NCI-H2227 treated with DMSO at 0.1 percent for 48 hours (cell line): ENCODE measurements around the gene SPACA9.

Experiments used
- DNase-seq: peaks from one replicate; lab custom pipeline; 2025; lab: John Stamatoyannopoulos, UW

SPACA9 gene

DNA sequence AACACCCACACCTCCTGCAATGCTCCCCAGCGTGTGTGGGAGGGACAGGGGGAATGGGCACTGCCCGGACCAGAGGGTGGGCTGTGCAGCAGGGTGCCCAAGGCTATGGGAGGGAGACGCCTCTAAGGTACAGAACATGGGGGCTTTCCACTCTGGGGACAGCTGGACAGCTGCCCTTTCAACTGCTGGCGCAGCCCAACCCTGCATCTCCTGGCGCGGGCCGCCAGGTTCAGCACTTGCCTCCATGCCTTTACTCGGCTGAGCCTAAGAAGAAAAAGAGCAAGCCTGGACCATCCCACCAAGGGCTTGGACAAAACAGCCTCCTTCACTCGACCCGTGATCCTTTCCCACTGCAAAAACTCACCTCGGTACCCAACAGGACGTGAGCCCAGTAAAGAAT, 15.6 kb upstream of the SPACA9 start:
- DNase-seq: no peak

DNA sequence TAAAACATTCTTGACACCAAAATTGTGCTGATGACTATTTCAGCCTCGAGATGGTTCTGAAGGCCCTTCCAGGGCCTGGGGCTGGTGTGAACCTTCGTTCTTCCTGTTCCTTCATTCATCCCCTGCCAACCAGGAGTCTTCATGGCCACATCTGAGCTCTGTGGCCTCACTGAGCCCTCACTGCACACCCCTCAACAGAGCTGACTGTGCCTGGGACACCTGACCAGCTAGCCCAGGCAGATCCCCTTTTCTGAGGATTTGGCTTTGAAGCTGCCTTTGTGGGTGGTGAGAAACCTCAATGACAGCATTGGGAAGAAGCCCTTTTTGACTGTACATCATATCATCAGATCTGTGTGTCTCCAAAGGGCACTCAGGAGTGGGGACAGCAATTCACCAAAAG, 14.4 kb upstream of the SPACA9 start:
- DNase-seq: no peak

DNA sequence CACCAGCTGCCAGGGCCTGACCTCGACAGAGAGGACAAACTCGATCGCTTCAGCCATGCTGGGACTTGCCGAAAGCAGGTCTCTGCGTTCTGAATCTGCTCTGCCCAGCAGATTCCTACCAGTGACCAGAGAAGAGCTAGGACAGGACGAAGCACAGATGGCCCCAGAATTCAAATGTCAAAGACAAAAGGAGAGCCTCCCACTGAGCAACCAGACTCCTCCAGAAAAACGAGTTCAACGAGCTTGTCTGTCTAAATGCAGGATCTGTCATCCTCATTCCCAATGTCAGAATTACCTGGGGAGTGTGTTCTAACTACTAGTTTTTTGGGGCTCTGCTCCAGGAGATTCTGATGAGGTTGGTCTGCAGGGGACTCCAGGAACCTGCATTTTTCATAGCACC, 14.0 kb upstream of the SPACA9 start:
- DNase-seq: no peak

DNA sequence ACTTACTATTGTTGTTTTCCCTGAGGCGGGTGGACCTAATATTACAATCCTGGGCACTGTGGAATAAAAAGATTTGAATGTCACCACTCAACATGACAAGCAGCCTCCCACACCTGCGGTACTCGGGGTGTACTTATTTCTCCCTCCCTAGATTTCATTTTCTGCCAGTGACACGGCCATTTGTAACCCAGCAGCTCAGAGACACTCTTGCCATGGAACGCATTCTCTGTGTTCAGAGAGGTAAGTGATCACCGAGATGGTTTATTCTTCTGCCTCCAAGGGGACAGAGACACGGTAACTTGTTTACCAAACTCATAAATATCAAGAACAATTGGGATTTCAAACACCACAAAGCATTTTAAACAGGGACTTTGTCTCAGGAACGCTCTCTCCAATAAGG, 11.8 kb upstream of the SPACA9 start:
- no peak for DNase-seq

DNA sequence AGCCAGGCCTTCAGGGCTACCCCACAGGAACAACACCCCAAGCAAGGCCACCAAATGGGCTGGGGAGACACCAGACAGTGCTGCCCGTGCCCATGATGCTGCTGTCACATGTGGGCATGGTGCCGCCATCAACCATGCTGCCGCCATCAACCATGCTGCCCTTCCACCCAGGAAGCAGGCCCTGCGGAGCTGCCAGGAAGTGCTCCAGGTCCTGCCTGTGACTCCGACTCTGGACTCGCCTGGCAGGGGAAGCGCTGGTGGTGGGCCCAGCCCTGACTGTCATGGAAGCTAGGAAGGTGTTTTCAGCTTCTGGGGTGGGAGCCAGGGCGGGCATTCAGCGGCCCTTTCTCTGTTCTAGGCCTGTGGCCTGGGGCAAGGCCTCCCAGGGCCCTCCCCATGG, 9.4 kb upstream of the SPACA9 start:
- DNase-seq: no peak

DNA sequence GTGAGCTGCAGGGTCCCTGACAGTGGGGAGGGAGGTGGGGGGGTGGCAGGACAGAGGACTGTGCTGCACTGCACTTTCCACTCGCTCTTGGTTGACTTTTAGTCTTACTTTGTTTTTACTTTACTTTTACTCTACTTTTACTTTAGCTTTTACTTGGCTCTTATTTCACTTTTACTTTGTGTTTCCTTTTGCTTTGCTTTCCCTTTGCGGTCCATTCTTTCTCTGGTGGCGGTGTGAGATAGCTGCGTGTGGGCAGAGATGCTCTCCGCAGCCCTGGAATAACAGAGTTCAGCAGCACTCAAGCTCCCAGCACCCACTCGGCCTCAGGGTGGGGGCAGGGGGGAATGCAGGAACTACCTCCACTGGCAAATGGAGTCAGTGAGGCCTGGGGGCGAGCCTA, 5.3 kb upstream of the SPACA9 start:
- DNase-seq: no peak

DNA sequence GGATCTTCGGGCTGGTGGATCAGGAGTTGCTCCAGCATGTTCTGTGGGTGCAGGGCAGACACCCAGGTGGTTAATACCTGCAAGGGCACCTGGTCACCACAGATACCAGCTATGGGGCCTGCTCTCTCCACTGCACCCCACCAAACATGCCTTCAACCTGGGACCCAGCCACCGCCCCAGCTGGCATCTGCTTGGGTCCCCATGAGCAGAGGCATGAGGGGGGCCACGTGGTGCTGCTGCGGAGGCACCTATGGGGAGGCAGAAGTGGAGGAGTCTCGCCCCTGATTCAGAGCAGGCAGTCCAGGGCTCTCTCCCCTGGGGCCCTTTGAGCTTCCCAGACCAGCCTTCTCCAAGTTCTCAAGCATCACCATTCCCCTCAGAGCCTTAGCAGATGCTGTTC, 3.5 kb upstream of the SPACA9 start:
- no peak for DNase-seq

DNA sequence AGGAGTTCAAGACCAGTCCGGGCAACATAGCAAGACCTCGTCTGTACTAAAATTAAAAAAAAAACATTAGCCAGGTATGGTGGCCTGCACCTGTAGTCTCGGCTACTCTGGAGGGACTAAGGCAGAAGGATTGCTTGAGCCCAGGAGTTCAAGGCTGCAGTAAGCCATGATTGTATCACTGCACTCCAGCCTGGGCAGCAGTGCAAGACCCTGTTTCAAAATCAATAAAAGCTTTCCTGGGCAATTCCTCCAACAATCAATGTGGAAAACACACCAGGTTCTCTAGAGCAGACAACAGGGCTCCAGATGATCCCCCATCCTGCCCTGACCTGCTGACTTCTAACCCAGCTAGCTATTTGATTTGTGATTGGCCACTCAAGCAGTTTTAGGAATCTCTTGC, 1.8 kb upstream of the SPACA9 start:
- DNase-seq: no peak

DNA sequence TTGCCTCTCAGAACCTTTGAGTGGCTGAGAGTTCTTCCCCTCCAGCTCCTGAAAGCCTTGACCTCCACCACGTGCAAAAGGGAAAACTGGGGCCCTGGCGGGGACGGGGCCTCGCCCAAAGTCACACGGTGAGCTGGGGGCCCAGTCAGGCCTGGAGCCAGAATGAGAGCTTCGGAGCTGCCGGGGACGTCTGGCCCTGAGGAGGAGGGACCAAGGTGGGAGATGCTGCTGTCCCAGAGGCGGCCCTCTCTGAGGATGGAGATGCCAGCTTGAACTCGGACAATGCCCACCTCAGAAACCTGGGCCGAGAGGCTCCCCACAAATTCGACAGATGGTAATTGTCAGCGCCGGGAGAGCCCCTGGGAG, 1.3 kb upstream of the SPACA9 start:
- no peak for DNase-seq

DNA sequence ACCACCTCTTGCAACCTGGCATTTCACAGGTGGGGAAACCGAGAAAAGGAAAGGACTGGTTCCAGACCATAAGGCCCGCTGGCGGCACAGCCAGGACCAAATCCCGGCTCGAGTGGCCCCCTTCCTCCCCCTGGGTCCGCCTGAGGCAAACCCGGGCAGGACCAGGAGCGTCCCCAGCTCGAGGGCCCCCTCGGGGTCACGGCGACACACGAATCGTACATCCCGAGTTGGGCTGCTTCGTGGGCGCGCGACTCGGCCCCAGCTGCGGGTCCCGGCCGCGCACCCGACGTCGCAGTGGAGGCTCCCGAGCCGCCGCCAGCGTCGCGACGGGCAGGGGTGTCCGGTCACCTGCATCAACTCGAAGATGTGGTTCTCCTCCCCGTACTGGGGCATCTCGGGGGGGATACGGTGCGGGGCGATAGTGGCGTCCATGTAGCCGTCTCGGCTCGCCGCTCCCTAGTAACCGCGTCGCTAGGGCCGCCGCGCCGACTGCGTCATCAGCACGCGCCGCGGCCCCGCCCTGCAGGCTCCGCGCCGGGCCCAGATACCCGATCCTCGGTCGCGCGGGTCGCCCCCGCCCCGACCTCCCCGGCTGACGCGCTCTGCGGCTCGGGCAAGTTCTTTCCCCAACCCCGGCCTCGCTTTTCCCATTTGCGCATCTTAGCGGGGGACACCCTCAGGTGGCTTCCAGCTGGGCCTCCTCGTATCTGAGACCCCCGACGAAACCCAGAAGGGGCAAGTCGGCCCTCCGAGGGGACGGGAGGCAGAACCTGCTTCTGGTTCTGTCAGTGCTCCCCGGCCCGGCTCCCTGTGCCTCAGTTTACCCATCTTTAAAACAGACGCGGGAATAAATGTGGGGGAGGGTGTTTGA, 639 bp upstream of the SPACA9 start, which contains the start of gene AK8:
Gene AK8, minus strand, starts transcription at position 461 of the 871 bp plus-strand sequence. Its CDS starts 29 bp downstream, at position 432.
- DNase-seq: peak; percentile 4

DNA sequence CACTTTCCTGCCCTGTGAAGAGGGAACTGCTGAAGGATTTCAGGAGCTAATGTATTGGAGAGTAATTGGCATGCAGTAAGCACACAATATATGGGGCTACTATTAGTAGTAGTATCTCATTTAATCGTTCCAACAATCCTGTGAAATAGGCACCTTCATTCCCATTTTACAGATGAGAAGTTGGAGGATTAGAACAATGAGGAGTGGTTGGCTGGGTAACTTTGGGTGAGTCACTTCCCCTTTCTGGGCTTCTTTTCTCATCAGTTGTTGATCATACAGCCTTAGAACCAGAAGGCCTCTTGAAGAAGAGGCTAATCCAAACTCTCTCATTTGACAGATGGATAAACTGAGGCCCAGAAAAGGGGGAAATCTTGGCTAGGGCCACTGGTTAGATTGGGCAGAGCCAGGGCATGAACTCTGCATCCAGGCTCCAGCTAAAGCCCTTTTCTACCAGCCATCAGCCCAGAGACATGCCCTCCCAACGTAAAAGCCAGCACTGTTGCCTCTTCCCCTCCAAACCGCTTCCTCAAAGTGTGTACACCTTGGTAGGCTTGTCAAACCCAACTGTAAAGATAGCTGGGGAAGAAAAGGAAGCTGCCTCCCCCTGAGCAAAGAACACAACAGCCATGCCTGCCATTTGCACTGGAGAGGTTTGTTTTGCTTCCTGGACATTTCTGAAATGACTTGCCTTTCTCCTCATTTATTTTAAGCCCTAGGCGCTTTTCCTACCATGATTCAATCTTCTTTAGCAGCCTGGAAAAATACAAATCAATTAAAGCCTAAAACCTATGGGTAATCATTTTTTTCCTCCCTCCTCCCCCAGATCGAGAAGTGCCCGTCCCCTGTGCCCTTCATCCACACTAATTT, 992 bp downstream of the SPACA9 start:
- DNase-seq: no peak

DNA sequence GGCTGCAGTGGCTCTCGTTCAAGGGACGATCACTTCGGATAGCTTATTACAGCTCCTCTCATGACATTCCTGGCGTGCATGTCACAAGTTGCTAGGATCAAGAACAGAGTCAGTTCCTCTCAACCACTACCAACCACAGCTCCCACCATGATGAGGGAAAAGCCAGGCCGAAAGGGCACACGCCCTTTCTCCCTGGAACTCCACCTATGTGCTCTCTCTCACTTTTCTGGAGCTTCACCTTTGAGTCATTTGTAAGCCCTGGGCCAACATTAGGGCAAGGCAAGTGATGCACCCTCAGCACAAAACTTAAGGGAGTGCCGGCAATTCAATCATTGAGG, 1.6 kb downstream of the SPACA9 start:
- DNase-seq: no peak

DNA sequence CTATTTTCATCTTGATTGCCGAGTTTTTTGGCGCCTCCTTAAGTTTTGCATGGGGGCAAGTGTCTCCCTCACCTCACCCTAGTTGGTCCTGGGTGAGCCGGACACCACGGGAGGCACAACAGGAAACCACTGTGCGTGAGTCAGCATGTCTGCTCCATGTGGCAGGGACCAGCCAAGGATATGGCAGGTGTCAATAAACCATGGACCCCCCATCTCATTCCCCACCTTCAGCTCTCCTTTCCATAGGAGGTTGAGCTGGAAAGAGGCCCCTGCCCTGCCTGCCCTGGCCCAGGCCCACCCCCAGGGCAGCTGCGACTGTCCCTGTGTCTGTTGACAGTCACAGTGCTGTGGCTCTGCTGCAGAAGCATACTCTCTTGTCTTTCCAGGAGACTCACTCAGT, 3.1 kb downstream of the SPACA9 start:
- DNase-seq: no peak

DNA sequence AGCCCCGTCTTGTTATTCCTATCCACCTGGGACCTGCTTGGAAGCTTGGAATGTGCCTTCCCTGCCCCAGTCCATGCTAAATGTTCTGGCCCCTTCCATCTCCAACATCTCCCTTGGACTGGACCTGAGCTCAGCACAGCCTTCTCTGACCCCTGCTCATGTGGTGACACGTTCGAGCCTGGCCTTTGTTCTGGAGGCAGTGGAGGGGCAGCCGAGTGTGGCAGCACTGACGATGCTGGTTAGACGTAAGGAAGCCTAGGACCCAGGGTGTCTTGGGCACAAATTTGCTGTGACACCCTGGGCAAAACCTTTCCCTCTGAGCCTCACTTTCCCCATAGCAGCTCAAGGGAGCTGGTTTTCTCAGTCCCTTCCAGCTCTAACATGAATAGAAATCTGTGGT, 3.9 kb downstream of the SPACA9 start:
- DNase-seq: no peak

DNA sequence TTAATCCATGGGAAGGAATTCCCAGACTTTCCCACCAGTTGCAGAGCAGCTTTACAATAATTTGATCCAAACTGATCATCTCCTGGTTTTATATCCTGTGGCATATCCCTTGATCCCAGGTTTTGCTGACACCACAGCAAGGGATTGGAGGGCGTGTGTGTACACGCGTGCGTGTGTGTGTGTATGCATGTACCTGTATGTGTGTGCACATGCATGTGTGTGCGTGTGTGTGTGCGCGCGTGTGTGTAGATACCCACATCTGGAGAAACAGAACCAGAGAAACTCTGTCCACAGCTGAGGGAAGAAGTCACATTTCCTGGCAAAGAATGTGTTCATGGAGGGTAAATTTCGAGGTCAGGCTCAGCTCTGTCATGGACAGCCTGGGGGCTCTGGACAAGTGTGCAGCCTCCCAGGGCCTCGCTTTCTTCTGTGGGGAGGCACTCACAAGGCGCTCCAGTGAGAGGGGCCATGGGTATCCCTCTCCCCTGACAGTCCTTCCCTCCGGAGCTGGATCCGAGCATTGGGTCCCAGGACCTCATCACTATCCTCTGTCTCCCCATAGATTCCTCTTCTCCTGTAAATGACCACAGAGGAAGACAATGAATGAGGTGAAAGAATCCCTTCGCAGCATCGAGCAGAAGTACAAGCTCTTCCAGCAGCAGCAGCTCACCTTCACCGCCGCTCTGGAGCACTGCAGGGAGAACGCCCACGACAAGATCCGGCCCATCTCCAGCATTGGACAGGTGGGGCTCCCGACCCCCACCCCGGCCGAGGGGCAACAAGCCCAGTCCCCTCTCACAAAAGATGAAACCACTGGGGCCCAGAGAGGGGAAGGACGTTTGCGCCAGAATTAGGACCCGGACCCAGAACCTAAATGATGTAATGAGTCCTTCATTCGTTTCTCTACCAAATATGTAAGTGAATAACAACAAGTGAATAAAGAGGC, 4.9 kb downstream of the SPACA9 start:
- DNase-seq: no peak

DNA sequence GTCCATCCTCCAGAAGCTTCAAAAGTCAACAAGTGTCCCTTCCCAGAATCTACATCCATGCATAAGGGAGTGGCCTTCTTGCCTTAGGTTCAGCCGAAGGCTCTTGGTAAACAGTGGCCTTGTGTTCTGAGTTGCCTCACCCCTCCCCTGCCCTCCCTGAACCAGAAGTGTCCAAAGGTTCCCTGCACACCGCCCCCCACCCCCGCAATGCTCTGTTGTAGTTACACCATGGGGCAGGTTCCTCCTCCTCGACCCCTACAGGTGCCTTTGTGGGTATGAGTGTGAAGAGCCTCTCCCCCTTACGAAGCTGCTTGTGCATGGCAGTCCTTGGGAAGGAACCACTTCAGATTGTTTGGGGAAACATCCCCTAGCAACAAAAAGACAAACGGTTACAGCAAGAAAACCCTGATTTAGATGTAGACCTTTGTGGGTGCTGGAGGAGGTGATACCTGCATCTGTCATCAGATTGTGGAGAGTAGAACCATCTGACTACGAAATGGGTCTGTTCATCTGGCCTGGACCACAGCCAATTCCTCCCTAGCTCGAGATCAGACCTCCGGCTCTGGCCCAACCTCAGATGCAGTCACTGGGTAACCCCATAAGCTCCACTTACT, 7.1 kb downstream of the SPACA9 start:
- no peak for DNase-seq

DNA sequence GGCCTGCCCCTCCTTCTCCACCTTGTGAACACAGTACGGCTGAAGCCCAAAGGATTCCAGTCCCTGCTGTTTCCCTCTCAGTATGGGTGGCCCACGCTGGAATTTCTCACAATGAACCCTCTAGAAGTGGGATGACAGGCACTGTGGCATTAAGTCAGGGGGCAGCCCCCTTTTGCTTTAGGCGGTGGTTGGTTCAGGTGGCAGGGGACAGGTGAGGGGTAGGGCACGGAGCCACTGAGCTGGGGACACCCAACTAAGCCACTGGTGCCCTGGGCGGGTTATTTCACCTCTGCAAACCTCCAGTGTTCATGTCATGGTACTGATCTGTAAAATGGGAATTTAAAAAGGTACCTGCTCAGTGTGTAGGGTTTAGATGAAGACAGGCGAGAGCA, 7.6 kb downstream of the SPACA9 start:
- DNase-seq: no peak

DNA sequence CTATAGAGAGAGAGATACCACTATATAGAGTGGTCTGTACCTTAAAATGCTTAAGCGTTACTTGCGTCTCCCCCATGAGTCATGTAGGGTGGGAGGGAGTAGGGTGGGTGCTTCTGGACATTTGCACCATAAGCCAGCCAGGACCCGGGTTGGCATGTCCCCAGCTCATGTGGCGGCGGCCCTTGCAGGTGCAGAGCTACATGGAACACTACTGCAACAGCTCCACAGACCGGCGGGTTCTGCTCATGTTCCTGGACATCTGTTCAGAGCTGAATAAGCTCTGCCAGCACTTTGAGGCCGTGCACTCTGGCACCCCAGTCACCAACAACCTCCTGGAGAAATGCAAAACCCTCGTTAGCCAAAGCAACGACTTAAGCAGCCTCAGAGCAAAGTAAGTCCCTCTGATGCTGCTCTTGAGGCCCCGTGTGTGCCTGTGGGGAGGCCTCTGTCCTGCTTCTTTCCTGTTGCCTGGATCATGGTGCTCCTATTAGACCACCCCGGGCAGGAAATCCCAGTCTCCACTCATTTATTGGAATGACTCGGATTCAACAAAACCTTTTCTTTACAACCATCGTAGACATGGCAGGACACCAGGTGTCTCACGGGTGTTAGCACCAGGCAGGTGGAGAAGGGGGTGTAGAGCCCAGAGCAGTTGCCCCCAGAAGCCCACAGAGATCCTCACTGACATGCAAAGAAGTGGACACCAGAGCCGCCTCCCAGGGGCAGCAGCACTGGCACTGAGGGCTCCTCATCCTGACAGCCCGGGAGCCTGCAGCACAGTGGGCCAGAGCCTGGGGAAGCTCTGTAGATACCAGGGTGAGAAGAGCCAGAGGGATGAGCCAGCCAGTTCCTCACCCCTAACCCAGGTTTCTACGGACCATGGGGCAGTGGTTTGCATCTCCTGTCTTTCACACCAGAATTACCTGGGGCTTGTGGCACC, 8.8 kb downstream of the SPACA9 start:
- DNase-seq: no peak

DNA sequence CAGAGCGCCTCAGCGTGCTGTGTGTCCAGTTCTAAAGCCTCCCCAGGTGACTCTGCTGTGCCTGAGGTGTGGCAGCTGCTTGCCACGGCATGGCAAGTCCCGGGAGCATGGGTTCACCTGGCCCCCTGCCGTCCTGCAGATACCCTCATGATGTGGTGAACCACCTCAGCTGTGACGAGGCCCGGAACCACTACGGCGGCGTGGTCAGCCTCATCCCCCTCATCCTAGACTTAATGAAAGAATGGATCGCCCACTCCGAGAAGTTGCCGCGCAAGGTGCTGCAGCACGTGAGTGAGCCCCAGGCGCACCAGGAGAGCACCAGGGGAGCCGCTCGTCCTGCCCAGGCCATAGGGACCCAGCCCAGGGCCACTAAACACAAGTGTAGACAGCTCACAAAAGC, 9.5 kb downstream of the SPACA9 start:
- DNase-seq: no peak

DNA sequence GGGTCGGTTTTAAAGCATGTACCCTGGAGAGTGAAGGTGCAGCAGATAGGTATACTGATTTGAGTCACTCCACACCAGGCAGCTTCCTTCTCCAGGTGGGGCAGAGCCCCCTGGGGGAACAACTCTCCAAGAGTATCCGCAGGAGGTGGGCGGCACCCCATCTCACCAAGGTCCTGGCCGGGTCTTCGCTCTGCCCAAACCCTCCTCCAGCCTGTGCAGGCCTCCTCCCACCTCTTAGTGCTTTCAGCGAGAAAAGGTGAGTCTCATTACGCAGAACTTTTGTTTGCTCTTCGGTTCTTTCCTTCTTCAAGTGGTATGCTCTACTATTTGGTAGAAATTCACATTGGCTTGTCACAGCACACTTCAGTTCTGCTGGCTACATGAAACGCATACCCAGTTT, 13.7 kb downstream of the SPACA9 start:
- DNase-seq: no peak

DNA sequence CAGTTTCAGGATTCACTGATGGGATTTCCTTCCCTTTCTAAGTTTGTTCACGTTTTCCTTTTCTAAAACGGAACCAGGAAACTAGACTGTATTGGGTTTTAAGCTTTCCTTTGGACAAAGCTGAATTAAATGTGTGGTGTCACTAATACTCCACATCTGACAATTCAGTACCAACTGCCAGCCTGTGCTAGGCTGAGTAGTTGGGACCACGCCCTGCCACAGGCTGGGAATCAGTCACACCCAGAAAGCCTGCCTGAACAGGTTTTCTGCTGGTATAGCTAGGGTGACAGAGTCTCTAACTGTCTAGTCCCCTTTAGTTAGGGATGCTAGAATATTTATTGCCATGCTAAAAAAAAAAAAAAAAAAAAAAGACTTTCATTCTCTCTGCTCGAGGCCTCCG, 15.6 kb downstream of the SPACA9 start:
- DNase-seq: no peak
